ENCODE measurements around the gene ODAD4.

- TF ChIP-seq MAX (IDR thresholded peaks at IDR 0.05; ENCODE audit: low read depth) (no peak), CTCF (IDR thresholded peaks at IDR 0.05) (no peak), GABPA (IDR thresholded peaks at IDR 0.05; ENCODE audit: low read depth) (no peak), ELF1 (IDR thresholded peaks at IDR 0.05) (no peak), FOXJ3 (CRISPR knock-in tag; IDR thresholded peaks at IDR 0.05) (no peak), NRF1 (IDR thresholded peaks at IDR 0.05; ENCODE audit: low read depth, low read length) (no peak)
Observed at GRCh38 chr17:41973408-41973811, 43.0 kb downstream of the ODAD4 start.
